Immature natural killer cell (primary cell): ENCODE results near the gene COIL. TPM values are rescaled to one million over a fixed set of nuclear protein-coding genes. Genes with fewer than 3 reads are reported as not detected.
A peak's percentile ranks its signal among the peaks of the same experiment; 100 is the strongest.

Source experiments
- DNase-seq, 3 donors: peaks; one replicate each; pipeline ENCODE4 v3.0.0; 2022; ENCODE audit warnings: mixed read lengths in 1 of 3
- H3K27ac Mint-ChIP-seq, 6 donors: one replicate each; pipeline ENCODE4 v1.8.0; 2020; ENCODE audit warnings: mixed read lengths in 6 of 6, mild to moderate bottlenecking in 5 of 6, inconsistent platforms in 4 of 6, moderate library complexity in 3 of 6
- H3K27me3 Mint-ChIP-seq, 3 donors: one replicate each; pipeline ENCODE4 v1.8.0; 2020 to 2021; ENCODE audit warnings: low read depth in 3 of 3, mild to moderate bottlenecking in 3 of 3, mixed read lengths in 3 of 3, moderate library complexity in 3 of 3, inconsistent platforms in 1 of 3
- H3K36me3 Mint-ChIP-seq, 3 donors: one replicate each; pipeline ENCODE4 v1.8.0; 2020; ENCODE audit warnings: mixed read lengths in 3 of 3, inconsistent platforms in 2 of 3, mild to moderate bottlenecking in 2 of 3
- H3K4me1 Mint-ChIP-seq, 2 donors: one replicate each; pipeline ENCODE4 v1.8.0; 2020; ENCODE audit warnings: inconsistent platforms in 2 of 2, mild to moderate bottlenecking in 2 of 2, mixed read lengths in 2 of 2, moderate library complexity in 1 of 2
- H3K4me3 Mint-ChIP-seq, 5 donors: one replicate each; pipeline ENCODE4 v1.8.0; 2020; ENCODE audit warnings: mild to moderate bottlenecking in 5 of 5, mixed read lengths in 5 of 5, inconsistent platforms in 3 of 5, moderate library complexity in 3 of 5
- H3K9me3 Mint-ChIP-seq, 6 donors: one replicate each; pipeline ENCODE4 v1.8.0; 2020; ENCODE audit warnings: mild to moderate bottlenecking in 6 of 6, mixed read lengths in 6 of 6, inconsistent platforms in 4 of 6, moderate library complexity in 3 of 6
- polyA plus RNA-seq, 3 donors: library from polyadenylated mRNA; unstranded; fragments of 300-500 nt; fragmentation: Illumina TruSeq; gene quantifications; one replicate each; pipeline ENCODE4 v1.2.3, GENCODE V29; 2021

The COIL gene
- polyA plus RNA-seq, 3 donors from 2014 or later, result 7.3 to 12.5 (median 9.8) TPM

DNA sequence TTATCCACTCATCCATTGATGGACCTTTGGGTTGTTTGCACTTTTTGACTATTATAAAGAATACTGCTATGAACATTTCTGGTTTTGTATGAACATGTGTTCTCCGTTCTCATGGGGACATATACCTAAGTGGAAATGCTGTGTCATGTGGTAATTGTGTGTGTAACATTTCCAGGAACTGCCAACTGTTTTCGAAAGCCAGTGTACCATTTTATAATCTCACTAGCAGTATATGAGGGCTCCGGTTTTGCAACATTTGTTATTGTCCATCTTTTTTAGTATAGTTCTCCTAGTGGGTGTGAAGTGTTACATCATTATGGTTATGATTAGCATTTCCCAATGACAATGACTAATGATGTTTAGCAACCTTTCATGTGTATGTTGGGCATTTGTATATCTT is 41.9 kb downstream of the COIL start:
- Mint-ChIP-seq H3K27me3 (peaks cover 0 to 7% (median 7%) of the 10 kb centered on the region in 3 donors), H3K4me3 (no peak overlapping the region), H3K9me3 (peaks cover 0 to 9% (median 0%) of the 10 kb centered on the region in 6 donors), H3K4me1 (peaks cover 12 to 14% of the 10 kb centered on the region in 2 donors), H3K27ac (no peak overlapping the region), H3K36me3 (peaks cover 0 to 4% (median 0%) of the 10 kb centered on the region in 3 donors)
- DNase-seq, result no peak

GRCh38 chr17:56917559-56918296 is 43.1 kb downstream of the COIL start:
- H3K9me3 Mint-ChIP-seq, result peaks cover 0 to 9% (median 0%) of the 10 kb centered on the region in 6 donors
- no peak overlapping the region for H3K4me3 Mint-ChIP-seq
- H3K4me1 Mint-ChIP-seq, result peaks cover 15 to 18% of the 10 kb centered on the region in 2 donors
- H3K27me3 Mint-ChIP-seq, result peaks cover 2 to 7% (median 5%) of the 10 kb centered on the region in 3 donors
- H3K27ac Mint-ChIP-seq, result no peak overlapping the region
- H3K36me3 Mint-ChIP-seq, result peaks cover 0 to 4% (median 0%) of the 10 kb centered on the region in 3 donors
- no peak for DNase-seq

- peak overlapping the region; percentile 88 to 96 (median 93) for H3K4me3 Mint-ChIP-seq
- peaks cover 0 to 4% (median 0%) of the 10 kb centered on the region in 3 donors for H3K36me3 Mint-ChIP-seq
- DNase-seq, result no peak
- peaks cover 40 to 42% of the 10 kb centered on the region in 2 donors for H3K4me1 Mint-ChIP-seq
- H3K27ac Mint-ChIP-seq, result peak overlapping the region; percentile 74 to 93 (median 90)
- H3K27me3 Mint-ChIP-seq, result peaks cover 2 to 8% (median 4%) of the 10 kb centered on the region in 3 donors
- H3K9me3 Mint-ChIP-seq, result peaks cover 0 to 9% (median 0%) of the 10 kb centered on the region in 6 donors
These were observed 46.1 kb downstream of the COIL start for GRCh38 chr17:56914581-56915273.

GRCh38 chr17:56913867-56914580 is 46.8 kb downstream of the COIL start, which contains the start of gene TRIM25:
TRIM25 (minus strand) TSS chr17:56914049; CDS start chr17:56913988, 61 bp downstream.
- Mint-ChIP-seq H3K9me3 (peaks cover 0 to 9% (median 0%) of the 10 kb centered on the region in 6 donors), H3K27ac (peak within 1 kb of the TSS; percentile 87 to 95 (median 92)), H3K4me1 (peaks cover 46 to 48% of the 10 kb centered on the region in 2 donors), H3K36me3 (peaks cover 0 to 4% (median 0%) of the 10 kb centered on the region in 3 donors), H3K27me3 (peaks cover 2 to 8% (median 4%) of the 10 kb centered on the region in 3 donors), H3K4me3 (peak within 1 kb of the TSS; percentile 88 to 96 (median 93))
- DNase-seq, result peak; percentile 78 to 80 (median 79)

GRCh38 chr17:56913353-56913866 is 47.4 kb downstream of the COIL start:
- Mint-ChIP-seq H3K27me3 (peaks cover 2 to 8% (median 4%) of the 10 kb centered on the region in 3 donors), H3K9me3 (peaks cover 0 to 9% (median 0%) of the 10 kb centered on the region in 6 donors), H3K36me3 (peaks cover 0 to 4% (median 0%) of the 10 kb centered on the region in 3 donors), H3K4me1 (peaks cover 52 to 54% of the 10 kb centered on the region in 2 donors), H3K27ac (peak overlapping the region; percentile 87 to 95 (median 90)), H3K4me3 (peak overlapping the region; percentile 88 to 96 (median 93))
- DNase-seq, result no peak

- Mint-ChIP-seq H3K4me1 (peaks cover 56 to 58% of the 10 kb centered on the region in 2 donors), H3K27me3 (peaks cover 2 to 8% (median 4%) of the 10 kb centered on the region in 3 donors), H3K9me3 (peaks cover 0 to 8% (median 0%) of the 10 kb centered on the region in 6 donors), H3K36me3 (peaks cover 3 to 4% (median 3%) of the 10 kb centered on the region in 3 donors), H3K4me3 (peak overlapping the region; percentile 88 to 96 (median 93)), H3K27ac (peak overlapping the region; percentile 87 to 95 (median 90))
- no peak for DNase-seq
These were observed 47.9 kb downstream of the COIL start for GRCh38 chr17:56913000-56913311.

DNA sequence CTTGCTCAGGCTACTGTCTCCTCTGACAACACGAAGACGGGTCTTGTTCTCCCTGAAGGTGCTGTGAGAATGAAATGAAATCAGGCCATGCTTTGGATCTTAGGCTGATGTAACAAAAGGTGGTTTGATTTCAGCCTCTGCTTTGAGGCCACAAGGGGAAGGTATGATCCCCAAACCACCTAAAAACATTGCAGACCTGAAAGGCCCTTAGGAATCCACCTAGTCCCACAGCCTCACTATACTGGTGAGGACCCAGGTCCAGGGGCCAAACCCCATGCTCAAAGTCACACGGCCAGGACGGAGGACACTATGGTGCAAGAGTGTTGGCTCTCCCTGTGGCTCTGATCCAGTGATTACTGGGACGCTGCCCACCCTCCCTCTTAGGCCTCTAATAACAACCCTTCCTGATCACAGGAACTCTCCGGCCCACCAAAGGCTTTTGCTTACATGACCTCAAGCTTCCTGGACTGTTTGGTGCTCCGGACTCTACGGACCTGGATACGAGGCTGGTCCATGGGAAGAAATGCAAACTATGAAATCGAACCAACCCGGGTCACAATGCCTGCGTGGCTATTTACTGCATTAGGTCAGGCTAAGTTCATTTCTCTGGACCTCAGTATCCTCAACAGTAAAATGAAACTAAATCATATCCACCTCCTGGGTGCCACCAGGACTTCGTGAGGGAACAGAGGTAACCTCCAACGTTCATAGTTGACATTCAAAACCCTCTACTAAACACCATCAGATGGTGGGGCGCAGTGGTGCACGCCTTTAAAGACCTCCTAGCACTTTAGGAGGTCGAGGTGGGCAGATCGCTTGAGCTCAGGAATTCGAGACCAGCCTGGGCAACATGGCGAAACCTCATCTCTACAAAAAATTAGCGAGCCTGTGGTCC is 48.5 kb downstream of the COIL start:
- Mint-ChIP-seq H3K27me3 (peaks cover 2 to 8% (median 4%) of the 10 kb centered on the region in 3 donors), H3K4me1 (peaks cover 62 to 64% of the 10 kb centered on the region in 2 donors), H3K9me3 (peaks cover 0 to 2% (median 0%) of the 10 kb centered on the region in 6 donors), H3K4me3 (peak overlapping the region; percentile 88 to 96 (median 93)), H3K27ac (peak overlapping the region; percentile 67 to 91 (median 87)), H3K36me3 (peaks cover 4 to 7% (median 4%) of the 10 kb centered on the region in 3 donors)
- DNase-seq, result no peak

GRCh38 chr17:56910509-56911235 is 50.2 kb downstream of the COIL start:
- peak overlapping the region; percentile 47 to 81 (median 58) for H3K27ac Mint-ChIP-seq
- peak overlapping the region; percentile 11 to 47 (median 30) for H3K4me3 Mint-ChIP-seq
- no peak for DNase-seq
- H3K36me3 Mint-ChIP-seq, result peaks cover 12 to 20% (median 12%) of the 10 kb centered on the region in 3 donors
- H3K27me3 Mint-ChIP-seq, result peaks cover 2 to 8% (median 4%) of the 10 kb centered on the region in 3 donors
- H3K4me1 Mint-ChIP-seq, result peaks cover 66 to 71% of the 10 kb centered on the region in 2 donors
- no peaks in the 10 kb centered on the region for H3K9me3 Mint-ChIP-seq

DNA sequence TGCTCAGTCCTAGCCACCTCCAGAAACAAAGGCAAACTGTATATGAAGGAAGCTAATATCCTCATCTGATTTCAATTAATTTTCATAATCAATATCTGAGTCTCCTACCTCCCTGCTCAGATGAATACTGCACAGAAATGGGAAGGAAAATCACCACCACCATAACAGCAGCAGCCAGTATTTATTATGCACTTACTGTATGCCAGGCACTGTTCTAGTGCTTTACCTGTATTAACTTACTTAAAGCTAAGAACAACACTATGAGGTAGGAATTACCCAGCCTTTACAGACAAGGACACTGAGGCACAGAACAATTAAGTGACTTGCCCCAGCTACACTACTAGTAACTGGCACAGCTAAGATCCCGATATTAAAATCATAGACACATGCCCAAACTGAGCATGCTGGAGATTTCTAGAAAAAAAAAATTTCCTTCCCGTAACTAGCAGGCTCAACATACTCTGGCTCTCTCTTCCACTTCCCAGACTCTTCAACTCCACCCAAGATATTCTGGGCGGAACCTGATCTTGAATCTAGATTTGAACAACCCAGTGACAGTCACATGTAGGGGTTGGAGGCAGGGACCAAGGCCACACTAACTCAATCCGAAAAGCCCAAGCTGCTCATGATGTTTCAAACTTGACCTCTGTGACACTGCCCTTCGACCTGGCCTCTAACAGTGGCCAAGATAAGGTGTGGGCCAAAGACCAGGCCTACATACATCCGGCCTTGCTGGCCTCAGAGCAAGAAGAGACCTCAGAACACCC is 50.9 kb downstream of the COIL start:
- Mint-ChIP-seq H3K27ac (peak overlapping the region; percentile 51 to 88 (median 67)), H3K4me1 (peaks cover 61 to 67% of the 10 kb centered on the region in 2 donors), H3K9me3 (no peaks in the 10 kb centered on the region), H3K27me3 (peaks cover 2 to 8% (median 2%) of the 10 kb centered on the region in 3 donors), H3K36me3 (peaks cover 12 to 21% (median 13%) of the 10 kb centered on the region in 3 donors), H3K4me3 (peak overlapping the region; percentile 10 to 40 (median 22))
- no peak for DNase-seq

DNA sequence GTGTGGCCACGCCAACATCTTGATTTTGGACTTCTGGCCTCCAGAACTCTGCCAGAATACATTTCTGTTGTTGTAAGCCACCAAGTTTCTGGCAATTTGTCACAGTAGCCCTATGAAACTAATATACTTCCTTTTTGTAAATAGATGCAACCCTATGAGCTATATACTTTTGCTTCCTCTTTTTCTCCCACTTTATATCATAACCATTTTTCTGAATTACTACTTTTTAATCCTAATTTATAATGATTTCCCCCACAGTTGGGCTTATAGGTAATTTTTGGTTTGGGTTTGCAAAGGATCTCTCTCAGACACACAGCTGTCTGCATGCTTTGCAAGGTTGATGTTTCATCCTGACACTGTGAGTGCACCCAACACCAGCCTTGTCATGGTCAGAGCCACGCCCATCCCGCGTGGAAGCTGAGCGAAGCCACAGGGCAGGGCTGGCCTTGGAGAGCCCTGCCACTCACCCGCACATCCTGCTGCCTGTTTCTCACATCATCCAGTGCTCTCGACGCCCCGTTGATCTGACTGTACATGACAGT is 52.8 kb downstream of the COIL start:
- peaks cover 54 to 68% of the 10 kb centered on the region in 2 donors for H3K4me1 Mint-ChIP-seq
- H3K9me3 Mint-ChIP-seq, result no peaks in the 10 kb centered on the region
- peak overlapping the region; percentile 51 to 91 (median 84) for H3K27ac Mint-ChIP-seq
- DNase-seq, result peak; percentile 50 to 64 (median 55)
- peaks cover 0 to 1% (median 0%) of the 10 kb centered on the region in 3 donors for H3K27me3 Mint-ChIP-seq
- H3K36me3 Mint-ChIP-seq, result peaks cover 16 to 37% (median 28%) of the 10 kb centered on the region in 3 donors
- H3K4me3 Mint-ChIP-seq, result peak overlapping the region; percentile 17 to 71 (median 54)

- peaks cover 29 to 61% (median 32%) of the 10 kb centered on the region in 3 donors for H3K36me3 Mint-ChIP-seq
- no peak overlapping the region for H3K4me3 Mint-ChIP-seq
- H3K27me3 Mint-ChIP-seq, result peaks cover 0 to 2% (median 0%) of the 10 kb centered on the region in 3 donors
- no peak for DNase-seq
- H3K4me1 Mint-ChIP-seq, result peaks cover 18 to 32% of the 10 kb centered on the region in 2 donors
- H3K27ac Mint-ChIP-seq, result no peak overlapping the region
- H3K9me3 Mint-ChIP-seq, result no peaks in the 10 kb centered on the region
These were observed 57.3 kb downstream of the COIL start for GRCh38 chr17:56903560-56903959.
